GM21737 (cell line): ENCODE data around the gene CHST9.
"Not testable (repeated sequence)": the region's sequence is repeated elsewhere in the genome, so short reads cannot be mapped to it uniquely, and the experiment has no call there.

Source experiments
- ATAC-seq: cut with Tn5 transposase; IDR thresholded peaks from one replicate; pipeline ENCODE4 v1.9.1; 2021; ENCODE audit warnings: mild to moderate bottlenecking, moderate library complexity; ENCODE audit not compliant: unreplicated experiment

Gene CHST9

GRCh38 chr18:27185025-27185763 lies at the start of gene CHST9:
TSS of gene CHST9 (minus strand) at chr18:27185308. CDS start at chr18:27142809, 42,499 bp downstream.
- no peak for ATAC-seq

DNA sequence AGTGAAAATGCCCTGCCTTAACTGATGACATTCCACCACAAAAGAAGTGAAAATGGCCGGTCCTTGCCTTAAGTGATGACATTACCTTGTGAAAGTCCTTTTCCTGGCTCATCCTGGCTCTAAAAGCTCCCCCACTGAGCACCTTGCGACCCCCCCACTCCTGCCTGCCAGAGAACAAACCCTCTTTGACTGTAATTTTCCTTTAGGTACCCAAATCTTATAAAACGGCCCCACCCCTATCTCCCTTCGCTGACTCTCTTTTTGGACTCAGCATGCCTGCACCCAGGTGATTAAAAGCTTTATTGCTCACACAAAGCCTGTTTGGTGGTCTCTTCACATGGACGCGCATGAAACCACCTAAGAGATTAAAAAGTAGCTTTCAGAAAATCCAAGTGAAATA lies 47.2 kb upstream of the CHST9 start:
- ATAC-seq = not testable (repeated sequence)

DNA sequence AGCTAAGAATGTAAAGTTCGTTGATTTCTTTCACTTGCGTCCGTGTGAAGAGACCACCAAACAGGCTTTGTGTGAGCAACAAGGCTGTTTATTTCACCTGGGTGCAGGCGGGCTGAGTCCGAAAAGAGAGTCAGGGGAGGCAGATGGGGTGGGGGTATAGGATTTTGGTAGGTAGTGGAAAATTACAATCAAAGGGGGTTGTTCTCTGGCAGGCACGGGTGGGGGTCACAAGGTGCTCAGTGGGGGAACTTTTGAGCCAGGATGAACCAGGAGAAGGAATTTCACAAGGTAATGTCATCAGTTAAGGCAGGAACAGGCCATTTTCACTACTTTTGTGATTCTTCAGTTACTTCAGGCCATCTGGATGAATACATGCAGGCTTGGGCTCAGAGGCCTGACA lies 46.6 kb upstream of the CHST9 start:
- not testable (repeated sequence) for ATAC-seq

GRCh38 chr18:27231221-27231620 lies 46.1 kb upstream of the CHST9 start:
- ATAC-seq = not testable (repeated sequence)

DNA sequence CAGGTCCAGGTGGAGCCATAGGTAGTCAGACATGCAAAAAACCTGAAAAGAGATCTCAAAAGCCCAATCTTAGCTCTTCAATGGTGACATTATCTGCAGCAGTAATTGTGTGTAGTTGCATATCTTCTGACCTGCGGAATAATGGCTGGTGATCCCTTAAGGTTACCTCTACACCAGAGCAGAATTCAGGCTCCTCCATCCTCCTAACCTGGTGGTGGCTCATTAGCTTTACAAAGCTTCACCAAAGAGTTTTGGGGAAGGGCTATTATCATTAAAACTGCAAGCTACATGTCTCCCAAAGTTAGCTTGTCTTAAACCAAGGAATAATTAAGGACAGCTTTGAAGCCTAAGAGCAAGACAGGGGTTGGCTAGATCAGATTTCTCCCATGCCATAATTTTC lies 42.6 kb upstream of the CHST9 start:
- ATAC-seq = no peak

GRCh38 chr18:27226556-27227075 lies 41.5 kb upstream of the CHST9 start:
- ATAC-seq = no peak

DNA sequence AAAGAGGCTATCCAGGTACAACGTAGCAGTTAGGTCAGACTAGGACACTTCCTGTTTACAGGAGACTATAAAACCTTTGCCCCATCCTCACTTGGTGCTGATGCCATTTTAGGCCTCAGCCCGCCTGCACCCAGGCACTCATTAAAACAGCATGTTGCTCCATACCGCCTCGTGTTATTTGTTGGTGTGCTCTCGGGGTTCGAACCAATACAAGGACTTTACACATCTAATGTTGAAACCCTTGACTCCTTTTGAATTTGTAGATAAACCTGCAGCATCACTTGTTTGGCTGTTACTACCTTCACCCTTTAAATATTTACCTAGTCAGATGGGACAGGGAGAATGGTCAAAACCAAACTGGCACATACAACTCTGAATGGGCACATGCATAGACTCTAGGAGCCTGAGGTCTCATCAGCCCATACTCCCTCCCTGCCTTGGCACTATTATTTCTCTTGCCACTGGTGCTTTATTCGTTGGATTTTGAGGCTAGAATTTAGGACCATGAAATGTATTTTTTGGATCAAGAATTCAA lies 40.9 kb upstream of the CHST9 start:
- ATAC-seq = no peak

- ATAC-seq = no peak
Measured at GRCh38 chr18:27223526-27224291, 38.6 kb upstream of the CHST9 start.

- ATAC-seq = no peak
Measured at GRCh38 chr18:27214831-27215230, 29.7 kb upstream of the CHST9 start.

DNA sequence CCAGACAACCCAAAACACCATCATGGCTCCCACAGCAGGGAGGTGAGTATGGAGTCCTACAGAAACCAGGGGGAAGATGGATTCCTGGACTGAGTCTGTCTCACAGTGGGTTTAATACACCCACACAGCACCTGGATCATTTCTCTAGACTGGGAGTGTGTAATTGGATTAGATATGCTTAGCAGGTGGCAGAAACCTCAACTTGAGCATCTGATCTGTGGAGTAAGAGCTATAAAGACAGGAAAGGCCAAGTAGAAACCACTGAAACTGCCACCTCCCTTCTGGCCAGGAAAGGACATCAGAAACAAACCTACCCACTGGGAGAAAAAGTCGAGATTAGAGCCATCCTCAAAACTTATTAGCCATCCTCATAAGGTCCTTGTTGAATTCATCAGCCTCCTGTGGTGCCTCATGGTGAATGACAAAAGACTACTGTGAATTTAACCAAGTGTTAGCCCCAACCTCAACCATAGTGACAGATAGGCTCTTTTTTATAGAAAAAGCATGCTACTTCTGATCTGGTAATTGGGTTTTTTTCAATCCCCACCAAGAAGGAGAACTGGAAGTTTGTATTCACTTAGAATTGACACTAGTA lies 28.1 kb upstream of the CHST9 start:
- no peak for ATAC-seq

DNA sequence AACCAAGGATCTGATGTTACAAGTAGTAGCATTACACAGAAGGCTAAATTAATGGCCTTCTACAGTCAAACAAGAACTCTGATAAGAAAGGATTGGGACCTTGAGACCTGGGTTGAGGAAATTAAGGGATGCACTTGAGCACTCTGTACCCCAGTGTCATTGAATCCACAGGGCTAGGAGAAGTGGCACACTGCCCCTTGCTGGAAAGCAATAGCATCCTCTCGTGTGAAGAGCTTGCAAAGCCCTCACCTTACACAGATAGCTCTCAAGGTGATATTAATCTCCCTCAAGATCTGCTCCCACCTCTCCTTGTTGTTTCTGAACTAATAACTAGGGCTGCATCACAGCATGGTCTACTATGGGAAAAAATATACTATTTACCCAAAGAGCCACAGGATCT lies 26.5 kb upstream of the CHST9 start:
- no peak for ATAC-seq

GRCh38 chr18:27206411-27206810 lies 21.3 kb upstream of the CHST9 start:
- no peak for ATAC-seq

DNA sequence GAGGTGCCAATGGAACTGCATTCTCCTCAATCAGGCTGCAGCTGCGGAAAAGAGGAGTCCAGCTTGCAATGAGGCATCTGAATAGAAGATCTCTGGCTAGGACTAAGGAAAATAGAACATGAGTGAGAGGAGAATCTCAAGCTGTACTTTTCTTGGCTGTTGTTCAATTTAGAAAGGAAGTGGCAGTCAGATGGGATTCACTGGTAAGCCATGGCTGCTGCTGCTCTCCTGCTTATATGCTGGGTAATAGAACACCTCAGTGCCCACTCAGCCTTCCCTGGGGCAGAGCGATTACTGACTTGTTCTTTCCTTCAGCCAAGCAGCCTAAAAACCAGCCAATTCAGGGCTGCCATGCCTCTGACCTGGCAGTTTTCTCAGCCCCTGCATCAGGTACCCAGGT lies 17.6 kb upstream of the CHST9 start:
- no peak for ATAC-seq

DNA sequence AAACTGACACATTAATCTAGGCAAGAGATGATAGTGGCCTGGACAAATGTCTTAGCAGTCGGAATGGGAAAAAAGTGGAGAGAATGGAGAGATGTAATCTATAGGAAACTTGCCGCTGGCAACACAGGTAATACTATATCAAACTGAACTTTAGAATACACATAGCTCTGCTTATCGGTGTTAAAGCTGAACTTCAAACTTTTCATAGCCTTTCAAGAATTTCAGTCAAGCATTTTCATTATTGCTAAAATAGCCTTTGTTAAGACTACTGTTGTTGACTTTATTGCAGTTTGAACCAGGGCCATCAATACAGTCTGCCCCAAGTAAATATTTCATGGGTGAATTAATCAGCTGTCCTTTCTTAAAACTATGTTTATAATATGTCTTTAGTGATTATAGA lies 12.9 kb upstream of the CHST9 start:
- ATAC-seq = no peak

- ATAC-seq = no peak
Measured at GRCh38 chr18:27188309-27188708, 3.2 kb upstream of the CHST9 start.

DNA sequence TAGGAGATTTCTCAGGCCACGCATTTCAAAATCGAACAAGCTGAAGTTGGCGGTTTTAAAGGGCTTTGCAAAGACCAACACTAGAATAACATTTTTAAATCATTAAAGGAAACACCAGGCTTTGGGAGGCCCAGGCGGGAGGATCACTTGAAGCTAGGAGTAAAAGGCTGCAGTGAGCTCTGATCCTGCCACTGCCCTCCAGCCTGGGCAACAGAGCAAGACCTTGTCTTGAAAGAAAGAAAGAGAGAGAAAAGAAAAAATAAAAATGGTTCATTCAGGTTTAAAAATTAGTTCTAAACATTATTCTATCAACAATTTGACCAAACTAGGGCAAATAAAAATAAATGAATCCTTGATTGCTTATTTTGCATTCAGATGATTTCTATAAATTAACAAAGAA lies 789 bp upstream of the CHST9 start:
- no peak for ATAC-seq

- no peak for ATAC-seq
Measured at GRCh38 chr18:27184115-27185024, 738 bp downstream of the CHST9 start.

GRCh38 chr18:27181726-27182125 lies 3.4 kb downstream of the CHST9 start:
- ATAC-seq = no peak

GRCh38 chr18:27178424-27178823 lies 6.7 kb downstream of the CHST9 start:
- ATAC-seq = no peak

DNA sequence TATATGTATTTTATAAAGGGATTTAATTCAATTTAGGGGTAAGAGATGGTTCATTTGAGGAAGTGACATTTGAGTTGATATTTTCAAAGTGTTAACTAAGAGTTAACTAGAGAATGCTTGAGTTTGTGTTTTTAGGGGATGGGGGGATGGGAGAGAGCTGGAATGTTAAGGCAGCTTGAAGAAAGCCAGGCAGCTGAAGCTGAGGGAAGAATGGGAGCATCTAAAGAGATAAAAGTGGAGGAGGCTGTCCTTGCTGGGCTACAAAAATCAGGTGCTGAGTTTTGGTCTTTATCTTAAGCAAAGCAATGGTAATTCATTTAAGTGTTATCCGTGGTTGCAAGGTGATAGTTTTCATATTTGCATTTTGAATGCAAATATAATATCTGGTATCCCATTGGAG lies 9.2 kb downstream of the CHST9 start:
- ATAC-seq = no peak
